HFFc6 (cell line): ENCODE measurements around the gene LGALS3. TPM values are rescaled to one million over a fixed set of nuclear protein-coding genes. Genes with fewer than 3 reads are reported as not detected.

ENCODE experiments used
- DNase-seq: peaks from one replicate; pipeline ENCODE4 v3.0.0-alpha.2; 2018
- H3K27ac Mint-ChIP-seq: 2 replicates; pipeline ENCODE4 v1.8.0; 2020; ENCODE audit warnings: mild to moderate bottlenecking, mixed read lengths
- H3K27me3 Mint-ChIP-seq: 2 replicates; pipeline ENCODE4 v1.8.0; 2021; ENCODE audit warnings: mild to moderate bottlenecking, moderate library complexity, mixed read lengths; ENCODE audit not compliant: insufficient read depth
- H3K36me3 Mint-ChIP-seq: 2 replicates; pipeline ENCODE4 v1.8.0; 2021; ENCODE audit warnings: low read depth, mixed read lengths
- H3K4me1 Mint-ChIP-seq: 2 replicates; pipeline ENCODE4 v1.8.0; 2020; ENCODE audit warnings: low read depth, mixed read lengths
- H3K4me3 Mint-ChIP-seq: 2 replicates; pipeline ENCODE4 v1.8.0; 2020; ENCODE audit warnings: mild to moderate bottlenecking, moderate library complexity, mixed read lengths
- H3K9me3 Mint-ChIP-seq: 2 replicates; pipeline ENCODE4 v1.8.0; 2020; ENCODE audit warnings: mild to moderate bottlenecking, mixed read lengths
- total RNA-seq, 6 experiments: library from RNA; stranded (reverse); fragmentation: NEBNext Ultra II Directional; extraction: Animal tissue kit (Norgen Biotek cat#: 25700); gene quantifications; 2 replicates in 1 of 6; 3 replicates in 5 of 6; pipeline ENCODE4 v1.2.3, GENCODE V29; 2021
- TF ChIP-seq, protein P1 (sequence below): fragments of 200-600 bp; sonication (generic); IDR thresholded peaks from 2 replicates; pipeline ENCODE4 v1.5.0; 2021; ENCODE audit warnings: antibody characterized with exemption, mild to moderate bottlenecking

The LGALS3 gene
- total RNA-seq, 6 experiments from 2014 or later = 70.1 to 83.0 (median 74.7) TPM

DNA sequence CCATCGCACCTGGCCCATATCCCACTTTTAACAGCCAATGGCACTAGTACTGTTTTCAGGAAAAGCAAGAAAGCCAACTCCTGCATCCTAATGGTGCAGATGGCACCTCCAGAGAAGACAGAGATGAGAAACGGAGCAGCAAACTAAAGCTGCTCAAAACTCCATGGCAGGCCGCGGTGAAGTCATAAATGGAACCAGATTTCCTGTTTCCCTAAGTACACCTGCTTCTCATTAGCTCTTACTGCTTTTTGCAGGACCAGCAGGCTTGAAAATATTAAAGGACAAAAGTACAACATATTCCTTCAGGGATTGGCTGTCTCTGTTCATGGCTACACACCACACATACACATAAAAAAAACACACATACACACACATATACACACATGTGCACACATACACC, 36.7 kb upstream of the LGALS3 start:
- H3K27ac Mint-ChIP-seq = no peak overlapping the region
- H3K4me1 Mint-ChIP-seq = peaks cover 28% of the 10 kb centered on the region
- no peaks in the 10 kb centered on the region for H3K9me3 Mint-ChIP-seq
- TF ChIP-seq, protein P1, sequence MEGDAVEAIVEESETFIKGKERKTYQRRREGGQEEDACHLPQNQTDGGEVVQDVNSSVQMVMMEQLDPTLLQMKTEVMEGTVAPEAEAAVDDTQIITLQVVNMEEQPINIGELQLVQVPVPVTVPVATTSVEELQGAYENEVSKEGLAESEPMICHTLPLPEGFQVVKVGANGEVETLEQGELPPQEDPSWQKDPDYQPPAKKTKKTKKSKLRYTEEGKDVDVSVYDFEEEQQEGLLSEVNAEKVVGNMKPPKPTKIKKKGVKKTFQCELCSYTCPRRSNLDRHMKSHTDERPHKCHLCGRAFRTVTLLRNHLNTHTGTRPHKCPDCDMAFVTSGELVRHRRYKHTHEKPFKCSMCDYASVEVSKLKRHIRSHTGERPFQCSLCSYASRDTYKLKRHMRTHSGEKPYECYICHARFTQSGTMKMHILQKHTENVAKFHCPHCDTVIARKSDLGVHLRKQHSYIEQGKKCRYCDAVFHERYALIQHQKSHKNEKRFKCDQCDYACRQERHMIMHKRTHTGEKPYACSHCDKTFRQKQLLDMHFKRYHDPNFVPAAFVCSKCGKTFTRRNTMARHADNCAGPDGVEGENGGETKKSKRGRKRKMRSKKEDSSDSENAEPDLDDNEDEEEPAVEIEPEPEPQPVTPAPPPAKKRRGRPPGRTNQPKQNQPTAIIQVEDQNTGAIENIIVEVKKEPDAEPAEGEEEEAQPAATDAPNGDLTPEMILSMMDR = no peak
- H3K27me3 Mint-ChIP-seq = peaks cover 1% of the 10 kb centered on the region; the same call in 1 of the 2 replicates
- H3K4me3 Mint-ChIP-seq = no peak overlapping the region
- H3K36me3 Mint-ChIP-seq = no peaks in the 10 kb centered on the region
- DNase-seq = no peak

- 0 out of 2 replicates have a peak overlapping the region, but pooled peaks have one; percentile 33 for H3K27ac Mint-ChIP-seq
- H3K27me3 Mint-ChIP-seq = peaks cover 1% of the 10 kb centered on the region; the same call in 1 of the 2 replicates
- H3K9me3 Mint-ChIP-seq = no peaks in the 10 kb centered on the region
- TF ChIP-seq, protein P1 = no peak
- H3K4me1 Mint-ChIP-seq = peaks cover 25% of the 10 kb centered on the region
- DNase-seq = peak; percentile 65
- no peak overlapping the region for H3K4me3 Mint-ChIP-seq
- no peaks in the 10 kb centered on the region for H3K36me3 Mint-ChIP-seq
Measured at GRCh38 chr14:55094292-55095157, 34.5 kb upstream of the LGALS3 start.

DNA sequence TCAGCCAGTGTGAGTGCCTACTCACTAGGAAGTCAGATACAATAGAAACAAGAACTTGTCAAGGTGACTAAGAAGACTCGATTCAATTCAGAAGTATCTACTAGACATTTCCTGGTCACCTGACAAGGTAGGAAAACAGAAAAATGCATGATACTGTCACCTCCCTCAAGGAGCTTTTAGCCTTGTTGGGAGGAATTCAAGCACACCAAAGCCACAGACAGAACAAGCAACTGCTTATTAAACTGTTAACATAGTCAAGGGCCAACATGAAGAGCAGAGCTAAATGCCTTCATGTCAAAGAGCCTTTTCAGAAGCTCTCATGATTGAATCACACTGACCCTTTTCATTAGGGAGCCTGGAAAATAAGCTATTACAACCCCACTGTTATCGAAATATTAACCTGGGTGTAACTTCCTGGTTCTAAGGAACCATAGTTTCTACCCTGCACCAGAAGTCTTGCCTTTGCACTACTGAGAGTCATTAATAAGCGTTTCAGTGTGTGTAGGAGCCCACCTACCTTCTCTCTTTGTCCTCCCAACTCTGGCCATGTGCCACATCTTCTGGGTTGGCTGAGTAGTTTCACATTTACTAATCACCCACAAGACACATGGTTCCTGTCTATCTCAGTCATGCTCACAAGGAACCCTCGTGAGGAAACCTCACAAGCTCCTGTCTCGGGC, 31.0 kb upstream of the LGALS3 start:
- Mint-ChIP-seq H3K4me3 (no peak overlapping the region), H3K36me3 (no peaks in the 10 kb centered on the region), H3K27ac (no peak overlapping the region), H3K27me3 (peaks cover 1% of the 10 kb centered on the region; the same call in 1 of the 2 replicates), H3K9me3 (no peaks in the 10 kb centered on the region), H3K4me1 (peaks cover 29% of the 10 kb centered on the region)
- DNase-seq = no peak
- TF ChIP-seq, protein P1 = no peak

- DNase-seq = no peak
- H3K36me3 Mint-ChIP-seq = 0 out of 2 replicates have a peak, but pooled peaks cover under 1% of the 10 kb centered on the region
- H3K4me3 Mint-ChIP-seq = no peak overlapping the region
- peaks cover 33% of the 10 kb centered on the region for H3K4me1 Mint-ChIP-seq
- H3K27me3 Mint-ChIP-seq = peaks cover 1% of the 10 kb centered on the region; the same call in 1 of the 2 replicates
- H3K9me3 Mint-ChIP-seq = no peaks in the 10 kb centered on the region; the same call in 1 of the 2 replicates
- H3K27ac Mint-ChIP-seq = no peak overlapping the region
- TF ChIP-seq, protein P1 = no peak
Measured at GRCh38 chr14:55098561-55098898, 30.5 kb upstream of the LGALS3 start.

DNA sequence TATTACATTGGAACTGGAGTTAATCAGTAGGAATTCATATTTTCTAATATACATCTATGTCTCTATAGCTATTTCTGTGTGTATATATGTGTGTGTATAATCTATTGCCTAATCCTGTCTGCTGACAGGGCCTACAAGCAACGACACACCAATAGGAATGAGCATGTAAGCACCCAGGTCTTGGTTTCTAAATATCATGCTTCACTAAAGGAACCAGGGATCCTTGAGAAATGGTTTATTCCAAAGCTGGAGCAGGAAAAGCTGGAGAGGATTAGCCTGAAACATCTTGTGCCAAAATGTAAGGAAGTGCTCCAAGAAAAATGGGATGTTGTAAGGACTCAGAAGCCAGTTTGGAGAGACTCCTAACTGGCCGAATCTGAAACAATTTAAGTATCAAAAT, 29.3 kb upstream of the LGALS3 start:
- Mint-ChIP-seq H3K36me3 (peaks cover 10% of the 10 kb centered on the region), H3K27ac (no peak overlapping the region), H3K4me1 (peaks cover 38% of the 10 kb centered on the region), H3K4me3 (no peak overlapping the region), H3K27me3 (peaks cover 1% of the 10 kb centered on the region; the same call in 1 of the 2 replicates), H3K9me3 (peaks cover 12% of the 10 kb centered on the region)
- no peak for DNase-seq
- TF ChIP-seq, protein P1 = no peak
